Body of pancreas (tissue), 4 donors: Measurements from ENCODE around the gene SPDYA. TPM values are rescaled to one million over a fixed set of nuclear protein-coding genes. Genes with fewer than 3 reads are reported as not detected.
A peak's percentile ranks its signal among the peaks of the same experiment; 100 is the strongest.

Experiments
- ATAC-seq: fragments of 150-250 bp; one replicate; pipeline ENCODE4 v1.9.1; 2016
- DNase-seq, 4 donors: peaks; one replicate each; pipeline ENCODE4 v3.0.0-alpha.2; 2019
- H3K27ac ChIP-seq, 4 donors: fragments of 200-600 bp; sonication (generic); 1 replicate in 3 of 4; 2 replicates in 1 of 4; pipeline versions ENCODE4 v1.5.1 to v1.6.1; 2016 to 2019; ENCODE audit warnings: mild to moderate bottlenecking in 1 of 4, mixed read lengths in 1 of 4, moderate library complexity in 1 of 4
- H3K27me3 ChIP-seq, 2 donors: fragments of 200-600 bp; sonication (generic); one replicate each; pipeline ENCODE4 v1.6.0; 2016; ENCODE audit warnings: mild to moderate bottlenecking in 1 of 2
- H3K36me3 ChIP-seq, 2 donors: fragments of 200-600 bp; sonication (generic); replicated peaks in 1 of 2; 2 replicates each; pipeline ENCODE4 v1.5.1; 2016; ENCODE audit warnings: low read depth in 2 of 2; ENCODE audit not compliant: insufficient read depth in 1 of 2
- H3K4me1 ChIP-seq: fragments of 200-600 bp; sonication (generic); one replicate; pipeline ENCODE4 v1.6.0; 2016
- H3K4me3 ChIP-seq, 2 donors: fragments of 200-600 bp; sonication (generic); 1 replicate in 1 of 2; 2 replicates in 1 of 2; pipeline ENCODE4 v1.5.1; 2016 to 2019
- H3K9me3 ChIP-seq, 3 donors: fragments of 200-600 bp; sonication (generic); 1 replicate in 2 of 3; 2 replicates in 1 of 3; pipeline ENCODE4 v1.5.1; 2016
- POLR2A ChIP-seq, 3 donors: fragments of 450-650 bp; IDR thresholded peaks; one replicate each; pipeline ENCODE4 v1.6.1; 2016; ENCODE audit warnings: antibody characterized with exemption in 3 of 3, mild to moderate bottlenecking in 2 of 3
- WGBS, 2 donors: methylation state at CpG; one replicate each; pipeline ENCODE4 v1.1.5; 2017; 5-methylcytosine and 5-hydroxymethylcytosine counted together
- intact Hi-C: fragments of 100-400 bp; cut with DNase I; formaldehyde crosslinking; loops from one replicate; pipeline ENCODE4 v1.15.1; 2023
- total RNA-seq, 2 donors: library from RNA; depleted of rRNA; stranded (reverse); fragments of >200 nt; gene quantifications; one replicate each; pipeline ENCODE4 v1.1.0, GENCODE V29; 2016
- TF ChIP-seq, protein P1 (sequence below), 7 experiments: fragments of 450-650 bp in 4 of 7; fragments of 200-600 bp in 3 of 7; sonication (generic) in 3 of 7; IDR thresholded peaks; one replicate each; pipeline ENCODE4 v1.5.1; 2016 to 2019; ENCODE audit warnings: antibody characterized with exemption in 7 of 7

The SPDYA gene
- total RNA-seq = 1 to 10 TPM in 1 of 2 donors, under 1 TPM in 1; 0.26 to 1.6 TPM

DNA sequence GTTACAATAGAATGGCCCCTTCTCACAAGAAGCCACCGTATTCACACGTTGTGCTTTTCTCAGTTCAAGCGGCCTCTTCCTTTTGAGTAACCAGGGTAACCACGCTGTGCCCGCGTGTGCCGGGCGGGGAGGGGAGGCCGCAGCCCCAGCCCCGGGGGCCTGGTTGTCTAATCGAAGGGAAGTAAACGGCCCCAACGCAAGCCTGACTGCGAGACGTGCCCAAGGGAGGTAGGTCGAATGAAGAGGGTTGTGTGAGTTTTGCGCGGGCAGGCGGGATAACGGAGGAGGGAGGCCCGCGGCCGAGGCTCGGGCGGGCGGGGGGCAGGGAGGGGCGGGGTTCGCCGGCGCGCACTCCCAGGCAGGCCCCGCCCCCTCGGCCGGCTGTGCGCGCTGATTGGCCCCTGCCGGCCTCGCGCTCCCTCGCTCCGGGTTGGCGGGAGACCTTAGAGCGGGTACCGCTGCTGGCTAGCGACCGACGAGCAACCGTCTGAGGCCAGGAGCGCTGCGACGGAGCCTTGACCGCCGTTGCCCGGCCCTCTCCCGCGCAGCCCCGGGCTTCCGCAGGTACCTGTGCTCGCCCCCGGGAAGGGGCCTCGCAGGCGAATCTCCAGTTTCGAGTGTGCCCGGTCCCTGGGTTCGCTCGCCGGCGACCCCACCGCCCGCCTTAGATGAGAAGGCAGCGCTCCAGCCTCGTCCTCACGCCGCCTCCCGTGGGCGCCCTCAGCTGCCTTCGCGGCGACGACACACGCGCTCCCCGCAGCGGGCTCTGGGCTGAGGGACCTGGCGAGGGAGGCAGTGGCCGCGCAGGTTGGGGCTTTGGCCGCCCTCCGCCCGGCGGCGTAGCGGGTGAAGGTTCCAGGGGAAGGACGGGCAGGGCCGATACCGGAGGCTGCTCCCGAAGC, at the start of gene SPDYA:
SPDYA (plus strand) TSS at position 451 of the 902 bp plus-strand sequence. CDS start 5,181 bp downstream, outside the sequence.
- WGBS, 2 donors = 7 to 13% methylated on average over 43 to 71 of the region's 97 CpGs
- Histone ChIP-seq H3K9me3 (no peaks in the 10 kb centered on the region), H3K4me1 (peaks cover 12% of the 10 kb centered on the region), H3K27me3 (no peaks in the 10 kb centered on the region), H3K36me3 (peaks cover 0 to under 1% of the 10 kb centered on the region in 2 donors), H3K27ac (no peak within 1 kb of the TSS), H3K4me3 (peak within 1 kb of the TSS in 1 of 2 donors; percentile 14)
- ATAC-seq (peak; percentile 84), DNase-seq (peak; percentile 60 to 74 (median 68))
- intact Hi-C loops = no loop called here
- TF ChIP-seq, protein P1, sequence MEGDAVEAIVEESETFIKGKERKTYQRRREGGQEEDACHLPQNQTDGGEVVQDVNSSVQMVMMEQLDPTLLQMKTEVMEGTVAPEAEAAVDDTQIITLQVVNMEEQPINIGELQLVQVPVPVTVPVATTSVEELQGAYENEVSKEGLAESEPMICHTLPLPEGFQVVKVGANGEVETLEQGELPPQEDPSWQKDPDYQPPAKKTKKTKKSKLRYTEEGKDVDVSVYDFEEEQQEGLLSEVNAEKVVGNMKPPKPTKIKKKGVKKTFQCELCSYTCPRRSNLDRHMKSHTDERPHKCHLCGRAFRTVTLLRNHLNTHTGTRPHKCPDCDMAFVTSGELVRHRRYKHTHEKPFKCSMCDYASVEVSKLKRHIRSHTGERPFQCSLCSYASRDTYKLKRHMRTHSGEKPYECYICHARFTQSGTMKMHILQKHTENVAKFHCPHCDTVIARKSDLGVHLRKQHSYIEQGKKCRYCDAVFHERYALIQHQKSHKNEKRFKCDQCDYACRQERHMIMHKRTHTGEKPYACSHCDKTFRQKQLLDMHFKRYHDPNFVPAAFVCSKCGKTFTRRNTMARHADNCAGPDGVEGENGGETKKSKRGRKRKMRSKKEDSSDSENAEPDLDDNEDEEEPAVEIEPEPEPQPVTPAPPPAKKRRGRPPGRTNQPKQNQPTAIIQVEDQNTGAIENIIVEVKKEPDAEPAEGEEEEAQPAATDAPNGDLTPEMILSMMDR (IDR thresholded peaks at IDR 0.05) = no peak
- TF ChIP-seq POLR2A (IDR thresholded peaks at IDR 0.05) = peak in 1 of 3 donors; percentile 7

DNA sequence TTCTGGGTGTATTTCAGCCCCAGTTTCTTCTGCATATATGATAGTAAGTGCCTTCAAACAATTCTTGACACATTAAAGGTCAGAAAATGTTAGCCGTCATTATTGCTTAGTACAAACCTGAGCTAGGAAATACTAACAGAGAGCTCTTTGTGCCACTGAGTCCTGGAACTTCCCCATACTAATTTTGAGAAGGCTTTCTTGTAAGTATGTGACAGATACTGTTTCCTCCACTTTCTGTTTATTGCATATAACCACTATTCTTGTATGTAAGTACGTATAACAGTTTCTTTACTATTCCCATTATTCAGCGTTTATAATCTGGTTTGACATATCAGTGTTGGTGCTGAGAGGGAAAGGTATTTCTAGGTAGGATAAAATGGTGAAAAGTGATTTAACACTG, 49.2 kb upstream of the SPDYA start:
- no peak for TF ChIP-seq POLR2A (IDR thresholded peaks at IDR 0.05)
- TF ChIP-seq, protein P1 (IDR thresholded peaks at IDR 0.05) = no peak
- no peak overlapping the region for H3K27ac ChIP-seq
- ATAC-seq (no peak), DNase-seq (no peak)
- WGBS, 2 donors = 79 to 82% methylated on average over 3 of the region's 3 CpGs
- no peaks in the 10 kb centered on the region for H3K9me3 ChIP-seq
- peaks cover 71% of the 10 kb centered on the region for H3K4me1 ChIP-seq
- peaks cover 0 to 2% of the 10 kb centered on the region in 2 donors for H3K36me3 ChIP-seq
- H3K4me3 ChIP-seq = no peak overlapping the region
- intact Hi-C loops = no loop called here
- no peaks in the 10 kb centered on the region for H3K27me3 ChIP-seq

DNA sequence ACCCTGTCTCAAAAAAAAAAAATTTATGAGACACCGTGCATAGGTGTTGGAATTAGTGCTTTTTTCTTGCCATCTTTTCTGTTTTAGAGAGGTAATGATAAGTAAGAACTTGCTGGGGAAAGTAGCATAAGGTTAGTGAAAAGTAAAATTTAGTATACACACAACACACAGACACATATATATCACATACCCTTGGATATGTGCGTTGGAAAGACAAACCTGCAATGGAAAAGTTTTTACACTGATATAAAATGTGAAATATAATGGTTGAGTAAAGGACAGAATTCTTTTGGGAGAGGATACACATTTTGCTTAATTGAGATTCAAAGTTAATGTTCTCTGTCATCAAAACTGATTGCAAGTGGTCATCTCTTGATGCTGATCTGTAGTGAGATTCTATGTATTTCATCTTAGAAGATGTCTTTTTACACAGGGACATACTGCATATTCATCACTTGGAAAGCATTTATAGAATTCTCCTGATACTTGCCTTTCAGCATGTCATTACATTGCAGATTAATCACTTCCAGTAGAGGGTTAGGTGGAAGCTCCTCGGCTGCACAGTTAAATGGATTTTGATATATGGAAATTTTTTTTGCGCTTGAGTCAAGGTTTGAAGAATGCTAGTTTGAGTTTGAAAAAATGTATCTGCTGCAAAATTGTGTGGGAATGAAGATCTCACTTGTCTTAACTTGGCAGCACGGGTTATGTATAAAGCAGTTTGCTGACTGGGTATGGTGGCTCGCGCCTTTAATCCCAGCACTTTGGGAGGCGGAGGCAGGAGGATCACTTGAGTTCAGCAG, 45.5 kb upstream of the SPDYA start:
- Histone ChIP-seq H3K9me3 (no peaks in the 10 kb centered on the region), H3K27me3 (no peaks in the 10 kb centered on the region), H3K27ac (no peak overlapping the region), H3K4me1 (peaks cover 55% of the 10 kb centered on the region), H3K4me3 (no peak overlapping the region), H3K36me3 (peaks cover 0 to 2% of the 10 kb centered on the region in 2 donors)
- TF ChIP-seq, protein P1 (IDR thresholded peaks at IDR 0.05) = no peak
- TF ChIP-seq POLR2A (IDR thresholded peaks at IDR 0.05) = no peak
- intact Hi-C loops = no loop called here
- 84% methylated on average over 8 of the region's 8 CpGs for WGBS, 2 donors
- no peak for ATAC-seq
- no peak for DNase-seq

- no peaks in the 10 kb centered on the region for H3K36me3 ChIP-seq
- no peak for DNase-seq
- no peaks in the 10 kb centered on the region for H3K27me3 ChIP-seq
- no peak overlapping the region for H3K27ac ChIP-seq
- peaks cover 58% of the 10 kb centered on the region for H3K4me1 ChIP-seq
- H3K9me3 ChIP-seq = no peaks in the 10 kb centered on the region
- H3K4me3 ChIP-seq = no peak overlapping the region
- no peak for ATAC-seq
- intact Hi-C loops = no loop called here
- 78 to 82% methylated on average over 2 of the region's 2 CpGs for WGBS, 2 donors
- TF ChIP-seq, protein P1 (IDR thresholded peaks at IDR 0.05) = no peak
- TF ChIP-seq POLR2A (IDR thresholded peaks at IDR 0.05) = no peak
Observed at GRCh38 chr2:28766070-28766469, 44.6 kb upstream of the SPDYA start.
